PFSK-1 (cell line): ENCODE data around the gene GMDS.

Experiments
- FOXP2 ChIP-seq: optimal IDR thresholded peaks from 2 replicates; pipeline ENCODE3; 2011; ENCODE audit warnings: borderline replicate concordance, control low read depth, inconsistent platforms; ENCODE audit not compliant: insufficient read depth; ENCODE audit errors: extremely low read length, extremely low read depth
- POLR2AphosphoS5 ChIP-seq: IDR thresholded peaks from 2 replicates; pipeline ENCODE4 v1.6.1; 2012; ENCODE audit warnings: low read depth, mild to moderate bottlenecking, control low read depth, low read length, moderate library complexity
- SIN3A ChIP-seq: IDR thresholded peaks from 2 replicates; pipeline ENCODE4 v1.6.1; 2012; ENCODE audit warnings: mild to moderate bottlenecking, low read length, moderate library complexity, borderline replicate concordance; ENCODE audit not compliant: insufficient read depth
- TAF1 ChIP-seq: IDR thresholded peaks from 2 replicates; pipeline ENCODE4 v1.6.1; 2012; ENCODE audit warnings: low read length, control low read depth, borderline replicate concordance; ENCODE audit not compliant: insufficient read depth
- TF ChIP-seq, protein P1 (sequence below), 2 experiments: IDR thresholded peaks; 2 replicates each; pipeline versions ENCODE4 v1.6.1 to v1.8.0; 2011 to 2012; ENCODE audit warnings: low read depth in 2 of 2, low read length in 2 of 2, control low read depth in 1 of 2, inconsistent platforms in 1 of 2, mild to moderate bottlenecking in 1 of 2, moderate library complexity in 1 of 2; ENCODE audit not compliant: insufficient read depth in 1 of 2

The GMDS gene

DNA sequence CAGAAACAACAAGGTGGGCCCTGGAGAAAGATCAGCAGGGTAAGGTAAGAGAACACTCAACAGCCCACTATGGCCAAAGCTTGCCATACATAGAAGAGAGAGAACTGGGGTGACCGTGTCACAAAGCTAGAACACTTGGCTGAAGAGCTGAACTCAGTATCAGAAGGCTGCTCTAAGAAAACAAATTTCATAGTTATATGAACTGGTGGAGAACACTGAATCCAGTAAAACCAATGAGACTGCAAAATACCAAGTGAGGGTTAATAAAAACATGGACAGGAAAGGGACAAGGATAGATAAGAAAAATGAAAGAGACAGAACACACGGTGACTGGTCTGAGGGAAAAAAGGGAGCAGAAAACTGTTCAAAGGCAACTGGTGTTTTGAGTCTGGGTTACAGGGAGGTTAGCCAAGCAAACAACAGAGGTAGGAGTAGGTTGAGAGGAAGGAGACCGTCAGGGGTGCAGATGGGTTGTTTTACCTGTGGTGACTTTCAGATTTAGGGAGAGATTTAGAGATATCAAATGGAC lies 56.5 kb downstream of the GMDS start:
- no peak for TF ChIP-seq TAF1
- TF ChIP-seq, protein P1, sequence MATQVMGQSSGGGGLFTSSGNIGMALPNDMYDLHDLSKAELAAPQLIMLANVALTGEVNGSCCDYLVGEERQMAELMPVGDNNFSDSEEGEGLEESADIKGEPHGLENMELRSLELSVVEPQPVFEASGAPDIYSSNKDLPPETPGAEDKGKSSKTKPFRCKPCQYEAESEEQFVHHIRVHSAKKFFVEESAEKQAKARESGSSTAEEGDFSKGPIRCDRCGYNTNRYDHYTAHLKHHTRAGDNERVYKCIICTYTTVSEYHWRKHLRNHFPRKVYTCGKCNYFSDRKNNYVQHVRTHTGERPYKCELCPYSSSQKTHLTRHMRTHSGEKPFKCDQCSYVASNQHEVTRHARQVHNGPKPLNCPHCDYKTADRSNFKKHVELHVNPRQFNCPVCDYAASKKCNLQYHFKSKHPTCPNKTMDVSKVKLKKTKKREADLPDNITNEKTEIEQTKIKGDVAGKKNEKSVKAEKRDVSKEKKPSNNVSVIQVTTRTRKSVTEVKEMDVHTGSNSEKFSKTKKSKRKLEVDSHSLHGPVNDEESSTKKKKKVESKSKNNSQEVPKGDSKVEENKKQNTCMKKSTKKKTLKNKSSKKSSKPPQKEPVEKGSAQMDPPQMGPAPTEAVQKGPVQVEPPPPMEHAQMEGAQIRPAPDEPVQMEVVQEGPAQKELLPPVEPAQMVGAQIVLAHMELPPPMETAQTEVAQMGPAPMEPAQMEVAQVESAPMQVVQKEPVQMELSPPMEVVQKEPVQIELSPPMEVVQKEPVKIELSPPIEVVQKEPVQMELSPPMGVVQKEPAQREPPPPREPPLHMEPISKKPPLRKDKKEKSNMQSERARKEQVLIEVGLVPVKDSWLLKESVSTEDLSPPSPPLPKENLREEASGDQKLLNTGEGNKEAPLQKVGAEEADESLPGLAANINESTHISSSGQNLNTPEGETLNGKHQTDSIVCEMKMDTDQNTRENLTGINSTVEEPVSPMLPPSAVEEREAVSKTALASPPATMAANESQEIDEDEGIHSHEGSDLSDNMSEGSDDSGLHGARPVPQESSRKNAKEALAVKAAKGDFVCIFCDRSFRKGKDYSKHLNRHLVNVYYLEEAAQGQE (IDR thresholded peaks at IDR 0.05; ENCODE audit: insufficient read depth in 1 of 2, low read depth in 2 of 2, low read length in 2 of 2) = no peak
- TF ChIP-seq SIN3A = no peak
- TF ChIP-seq FOXP2 = no peak
- TF ChIP-seq POLR2AphosphoS5 = no peak

GRCh38 chr6:2188397-2188796 lies 57.0 kb downstream of the GMDS start:
- TF ChIP-seq SIN3A (no peak), FOXP2 (no peak), TAF1 (no peak), POLR2AphosphoS5 (no peak)
- TF ChIP-seq, protein P1 (IDR thresholded peaks at IDR 0.05; ENCODE audit: insufficient read depth in 1 of 2, low read depth in 2 of 2, low read length in 2 of 2) = no peak

DNA sequence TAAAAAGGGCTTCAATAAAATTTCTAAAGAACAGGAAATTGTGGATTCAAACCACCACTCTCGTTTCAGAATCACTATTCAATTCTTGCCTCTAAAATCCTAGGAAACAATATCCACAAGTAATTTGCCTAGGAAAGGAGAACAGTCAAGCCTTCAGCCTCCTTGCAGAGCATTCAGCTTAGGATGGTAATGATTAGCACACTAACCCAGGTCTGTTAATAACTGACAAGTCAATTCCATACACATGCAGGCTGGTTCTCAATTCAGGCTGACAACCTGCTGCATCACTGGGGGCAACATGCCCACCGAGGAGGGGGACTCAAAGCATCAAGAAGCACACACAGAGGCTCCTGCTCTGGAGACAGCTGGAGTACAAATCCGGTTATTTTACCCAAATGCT lies 57.6 kb downstream of the GMDS start:
- TF ChIP-seq TAF1 (no peak), FOXP2 (no peak), POLR2AphosphoS5 (no peak), SIN3A (no peak)
- TF ChIP-seq, protein P1 (IDR thresholded peaks at IDR 0.05; ENCODE audit: insufficient read depth in 1 of 2, low read depth in 2 of 2, low read length in 2 of 2) = no peak

DNA sequence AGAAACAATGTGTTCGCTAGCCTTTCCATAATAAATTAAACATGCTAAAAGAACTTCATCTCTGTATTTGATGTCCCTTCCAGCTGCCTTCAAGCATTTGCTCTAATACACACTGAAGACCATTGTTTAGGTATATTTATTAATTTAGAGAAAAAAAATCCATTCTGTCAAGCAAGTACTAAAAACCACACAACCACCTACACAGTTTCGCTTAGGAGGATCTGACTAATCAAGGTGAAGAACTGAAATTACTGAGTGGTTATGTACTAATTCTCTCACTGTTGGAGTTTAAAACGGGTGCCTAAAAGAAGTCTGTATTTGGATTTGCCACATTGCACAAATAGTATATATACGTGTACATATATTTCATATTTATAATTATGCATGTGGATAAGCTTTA lies 58.9 kb downstream of the GMDS start:
- TF ChIP-seq POLR2AphosphoS5 (no peak), SIN3A (no peak), FOXP2 (no peak), TAF1 (no peak)
- TF ChIP-seq, protein P1 (IDR thresholded peaks at IDR 0.05; ENCODE audit: insufficient read depth in 1 of 2, low read depth in 2 of 2, low read length in 2 of 2) = no peak

- TF ChIP-seq POLR2AphosphoS5 (no peak), SIN3A (no peak), TAF1 (no peak), FOXP2 (no peak)
- TF ChIP-seq, protein P1 (IDR thresholded peaks at IDR 0.05; ENCODE audit: insufficient read depth in 1 of 2, low read depth in 2 of 2, low read length in 2 of 2) = no peak
Measured at GRCh38 chr6:2185466-2185865, 59.9 kb downstream of the GMDS start.
